Endothelial cell (in vitro differentiated cells): Measurements from ENCODE around the gene TGM2. TPM values are rescaled to one million over a fixed set of nuclear protein-coding genes. Genes with fewer than 3 reads are reported as not detected.

Experiments used
- DNase-seq: peaks from one replicate; pipeline ENCODE4 v3.0.0; 2021; ENCODE audit warnings: low spot score
- H3K27ac Mint-ChIP-seq: one replicate; pipeline ENCODE4 v1.8.0; 2021; ENCODE audit warnings: mixed read lengths, inconsistent platforms; ENCODE audit not compliant: unreplicated experiment
- H3K27me3 Mint-ChIP-seq: one replicate; pipeline ENCODE4 v1.8.0; 2021; ENCODE audit warnings: mild to moderate bottlenecking, moderate library complexity, mixed read lengths, inconsistent platforms; ENCODE audit not compliant: unreplicated experiment
- H3K36me3 Mint-ChIP-seq: one replicate; pipeline ENCODE4 v1.8.0; 2021; ENCODE audit warnings: mild to moderate bottlenecking, low read depth, mixed read lengths, inconsistent platforms; ENCODE audit not compliant: unreplicated experiment
- H3K4me1 Mint-ChIP-seq: one replicate; pipeline ENCODE4 v1.8.0; 2021; ENCODE audit warnings: mild to moderate bottlenecking, mixed read lengths, inconsistent platforms; ENCODE audit not compliant: unreplicated experiment
- H3K4me3 Mint-ChIP-seq: one replicate; pipeline ENCODE4 v1.8.0; 2021; ENCODE audit warnings: mild to moderate bottlenecking, mixed read lengths, inconsistent platforms; ENCODE audit not compliant: unreplicated experiment
- H3K9me3 Mint-ChIP-seq: one replicate; pipeline ENCODE4 v1.8.0; 2021; ENCODE audit warnings: mixed read lengths, inconsistent platforms; ENCODE audit not compliant: unreplicated experiment
- CTCF ChIP-seq: fragments of 200-600 bp; sonication (generic); IDR thresholded peaks from one replicate; pipeline ENCODE4 v1.5.0; 2021; ENCODE audit warnings: antibody characterized with exemption; ENCODE audit not compliant: unreplicated experiment
- total RNA-seq: library from RNA; stranded (reverse); fragmentation: NEBNext Ultra II Directional; extraction: Animal tissue kit (Norgen Biotek cat#: 25700); gene quantifications from one replicate; pipeline ENCODE4 v1.2.1, GENCODE V29; 2021; ENCODE audit not compliant: unreplicated experiment

The TGM2 gene
- total RNA-seq, 1 donor from 2014 or later = 216 TPM

DNA sequence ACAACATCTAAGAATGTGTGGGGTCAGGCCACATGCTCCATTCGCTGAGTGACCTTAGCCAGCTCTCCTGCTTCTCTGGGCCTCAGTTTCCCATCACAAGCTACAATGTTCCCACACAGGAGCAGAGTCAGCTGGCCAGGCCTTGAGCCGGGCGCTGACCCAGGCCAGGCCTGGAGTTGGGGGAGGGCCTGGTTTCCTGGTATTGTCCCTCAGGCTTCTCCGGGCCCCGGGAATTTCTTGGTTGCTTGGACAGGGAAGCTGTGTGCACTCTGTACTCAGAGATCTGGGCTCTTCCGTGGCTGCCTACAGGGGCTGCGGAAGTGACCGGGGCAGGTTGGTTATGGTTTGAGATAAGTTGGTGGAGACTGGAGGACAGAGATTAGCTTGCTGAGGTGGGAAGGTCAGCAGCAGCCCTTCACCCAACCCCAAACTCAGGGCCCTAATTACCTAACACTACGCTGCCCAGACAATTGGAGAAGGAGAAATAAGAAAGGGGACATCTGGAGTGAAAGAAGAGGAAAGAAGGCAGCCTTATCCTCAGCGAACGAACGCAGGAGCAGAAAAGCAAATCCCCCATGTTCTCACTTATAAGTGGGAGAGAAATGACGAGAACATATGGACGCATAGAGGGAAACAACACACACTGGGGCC lies 6.2 kb downstream of the TGM2 start:
- DNase-seq = peak; percentile 82
- H3K9me3 Mint-ChIP-seq = no peaks in the 10 kb centered on the region
- H3K36me3 Mint-ChIP-seq = peaks cover 28% of the 10 kb centered on the region
- peaks cover 70% of the 10 kb centered on the region for H3K4me1 Mint-ChIP-seq
- peak overlapping the region; percentile 27 for H3K4me3 Mint-ChIP-seq
- TF ChIP-seq CTCF = no peak
- no peaks in the 10 kb centered on the region for H3K27me3 Mint-ChIP-seq
- peak overlapping the region; percentile 92 for H3K27ac Mint-ChIP-seq

DNA sequence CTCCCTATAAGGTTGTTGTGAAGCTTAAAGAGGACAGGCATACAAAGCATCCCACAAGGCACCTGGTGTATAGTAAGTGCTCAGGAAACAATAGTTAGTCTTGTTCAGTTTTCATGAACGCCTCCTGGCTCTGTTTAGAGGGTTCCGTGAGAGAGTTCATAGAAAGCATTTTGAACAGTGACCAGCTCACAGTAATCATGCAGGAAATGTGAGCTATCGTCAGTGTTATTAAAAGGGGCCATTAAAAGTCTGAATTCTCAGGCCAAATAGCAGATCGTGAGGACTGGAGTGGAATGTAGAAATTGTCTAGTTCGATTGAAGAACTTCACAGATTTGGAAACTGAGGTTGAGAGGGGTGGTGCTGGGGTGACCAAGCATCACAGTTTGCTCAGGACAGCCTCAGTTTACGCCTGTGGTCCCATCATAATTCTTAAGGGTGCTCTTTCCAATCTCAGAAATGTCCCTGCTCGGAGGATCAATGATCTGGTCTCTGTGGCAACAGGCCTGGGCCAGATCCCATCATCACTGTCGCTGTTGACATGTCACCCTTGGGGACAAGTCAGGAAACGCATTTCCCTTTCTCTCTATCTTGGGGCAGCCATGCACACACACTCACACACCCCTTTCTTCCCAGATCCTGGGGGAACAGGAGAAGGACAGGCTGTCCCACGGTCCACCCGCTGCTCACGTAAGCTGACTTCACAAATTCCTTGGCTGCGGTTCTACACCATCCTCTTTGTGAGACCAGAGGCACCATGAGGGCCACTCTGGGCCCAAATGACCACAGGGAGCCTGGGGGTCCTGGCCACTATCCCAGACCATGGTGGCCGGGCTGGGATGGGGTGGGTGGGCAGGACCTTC lies 7.2 kb downstream of the TGM2 start:
- no peaks in the 10 kb centered on the region for H3K9me3 Mint-ChIP-seq
- H3K27me3 Mint-ChIP-seq = peaks cover 1% of the 10 kb centered on the region
- DNase-seq = no peak
- peaks cover 28% of the 10 kb centered on the region for H3K36me3 Mint-ChIP-seq
- no peak for TF ChIP-seq CTCF
- H3K4me1 Mint-ChIP-seq = peaks cover 67% of the 10 kb centered on the region
- peak overlapping the region; percentile 92 for H3K27ac Mint-ChIP-seq
- peak overlapping the region; percentile 32 for H3K4me3 Mint-ChIP-seq

GRCh38 chr20:38156888-38157634 lies 8.0 kb downstream of the TGM2 start:
- peaks cover 35% of the 10 kb centered on the region for H3K36me3 Mint-ChIP-seq
- TF ChIP-seq CTCF = no peak
- no peaks in the 10 kb centered on the region for H3K9me3 Mint-ChIP-seq
- peak overlapping the region; percentile 92 for H3K27ac Mint-ChIP-seq
- peak overlapping the region; percentile 42 for H3K4me3 Mint-ChIP-seq
- peaks cover 67% of the 10 kb centered on the region for H3K4me1 Mint-ChIP-seq
- H3K27me3 Mint-ChIP-seq = peaks cover 1% of the 10 kb centered on the region
- DNase-seq = no peak

DNA sequence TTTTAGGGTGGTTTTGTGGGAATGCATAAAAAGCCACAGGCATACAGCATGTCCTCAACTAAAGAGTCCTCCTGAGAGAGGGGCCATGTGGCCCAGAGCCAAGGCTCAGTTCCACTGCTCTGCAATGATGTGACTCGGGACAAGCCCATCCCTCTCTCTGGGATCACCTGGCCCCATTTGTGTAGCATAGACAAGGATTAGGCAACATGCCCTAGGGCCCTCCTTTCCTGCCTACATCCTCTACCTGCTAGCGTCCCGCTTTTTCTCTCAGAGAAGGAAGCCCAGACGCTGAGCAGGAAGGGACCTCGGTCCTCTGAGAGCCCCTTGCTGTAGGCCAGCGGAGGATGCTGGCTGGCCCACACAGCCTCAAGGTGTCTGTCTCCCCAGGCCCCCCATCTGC lies 8.8 kb downstream of the TGM2 start:
- H3K27me3 Mint-ChIP-seq = peaks cover 1% of the 10 kb centered on the region
- H3K9me3 Mint-ChIP-seq = no peaks in the 10 kb centered on the region
- DNase-seq = no peak
- H3K36me3 Mint-ChIP-seq = peaks cover 41% of the 10 kb centered on the region
- peak overlapping the region; percentile 52 for H3K27ac Mint-ChIP-seq
- peaks cover 69% of the 10 kb centered on the region for H3K4me1 Mint-ChIP-seq
- peak overlapping the region; percentile 42 for H3K4me3 Mint-ChIP-seq
- no peak for TF ChIP-seq CTCF
